Hepatocyte (in vitro differentiated cells): Measurements from ENCODE around the gene COL4A1. TPM values are rescaled to one million over a fixed set of nuclear protein-coding genes. Genes with fewer than 3 reads are reported as not detected.

Experiments used
- DNase-seq: peaks from one replicate; pipeline ENCODE4 v3.0.0-alpha.2; 2016; ENCODE audit warnings: low spot score
- H2AFZ ChIP-seq: fragments of 200-600 bp; sonication (generic); 2 replicates; pipeline ENCODE4 v1.6.0; 2016; ENCODE audit warnings: antibody characterized with exemption, mild to moderate bottlenecking
- H3K27ac ChIP-seq: fragments of 200-600 bp; sonication (generic); 2 replicates; pipeline ENCODE4 v1.5.1; 2016; ENCODE audit warnings: mild to moderate bottlenecking
- H3K27me3 ChIP-seq: fragments of 200-600 bp; sonication (generic); 2 replicates; pipeline ENCODE4 v1.6.1; 2016
- H3K36me3 ChIP-seq: fragments of 200-600 bp; sonication (generic); replicated peaks from 2 replicates; pipeline ENCODE4 v1.5.1; 2016; ENCODE audit warnings: low read depth; ENCODE audit not compliant: insufficient read depth
- H3K4me1 ChIP-seq: fragments of 200-600 bp; sonication (generic); 2 replicates; pipeline ENCODE4 v1.5.1; 2016; ENCODE audit warnings: mild to moderate bottlenecking, moderate library complexity; ENCODE audit not compliant: insufficient read depth
- H3K4me2 ChIP-seq: fragments of 200-600 bp; sonication (generic); 2 replicates; pipeline ENCODE4 v1.6.0; 2016
- H3K4me3 ChIP-seq: fragments of 200-600 bp; sonication (generic); 2 replicates; pipeline ENCODE4 v1.5.1; 2016; ENCODE audit warnings: mild to moderate bottlenecking
- H3K79me2 ChIP-seq: fragments of 200-600 bp; sonication (generic); 2 replicates; pipeline ENCODE4 v1.6.0; 2017; ENCODE audit warnings: mild to moderate bottlenecking
- H3K9me2 ChIP-seq: fragments of 200-600 bp; sonication (generic); replicated peaks from 2 replicates; pipeline ENCODE4 v1.6.0; 2017; ENCODE audit warnings: mild to moderate bottlenecking; ENCODE audit not compliant: insufficient read depth
- H3K9me3 ChIP-seq: fragments of 200-600 bp; sonication (generic); 2 replicates; pipeline ENCODE4 v1.5.1; 2016; ENCODE audit warnings: low read depth, mild to moderate bottlenecking
- H4K20me1 ChIP-seq: fragments of 200-600 bp; sonication (generic); 2 replicates; pipeline ENCODE4 v1.6.0; 2016; ENCODE audit warnings: mild to moderate bottlenecking; ENCODE audit not compliant: insufficient read depth, poor library complexity, severe bottlenecking
- CTCF ChIP-seq: fragments of 200-600 bp; sonication (generic); IDR thresholded peaks from 2 replicates; pipeline ENCODE4 v1.5.1; 2016; ENCODE audit warnings: antibody characterized with exemption, mild to moderate bottlenecking; ENCODE audit not compliant: poor library complexity
- EZH2 ChIP-seq: fragments of 200-600 bp; sonication (generic); IDR thresholded peaks from 2 replicates; pipeline ENCODE4 v1.6.1; 2016; ENCODE audit warnings: antibody characterized with exemption, mild to moderate bottlenecking, borderline replicate concordance
- EZH2phosphoT487 ChIP-seq: fragments of 200-600 bp; sonication (generic); IDR thresholded peaks from one replicate; pipeline ENCODE4 v1.6.1; 2018; ENCODE audit warnings: antibody characterized with exemption, mild to moderate bottlenecking, low read depth, moderate library complexity; ENCODE audit not compliant: unreplicated experiment, severe bottlenecking
- WGBS: methylation state at CpG from one replicate; pipeline ENCODE4 v1.1.6; 2016; ENCODE audit warnings: low lambda C conversion rate; ENCODE audit errors: missing lambda C conversion rate; 5-methylcytosine and 5-hydroxymethylcytosine counted together
- polyA plus RNA-seq: library from polyadenylated mRNA; unstranded; fragments of >200 nt; fragmentation: Nextera tagmentation; extraction: Ambion mirVana; gene quantifications from 2 replicates; pipeline ENCODE4 v1.2.1, GENCODE V29; 2016
- total RNA-seq: library from RNA; depleted of rRNA; stranded (reverse); fragments of >200 nt; gene quantifications from 2 replicates; pipeline ENCODE4 v1.2.3, GENCODE V29; 2014

Gene COL4A1
- total and polyA plus RNA-seq, 2 experiments from 2014 or later: 138 to 269 TPM

DNA sequence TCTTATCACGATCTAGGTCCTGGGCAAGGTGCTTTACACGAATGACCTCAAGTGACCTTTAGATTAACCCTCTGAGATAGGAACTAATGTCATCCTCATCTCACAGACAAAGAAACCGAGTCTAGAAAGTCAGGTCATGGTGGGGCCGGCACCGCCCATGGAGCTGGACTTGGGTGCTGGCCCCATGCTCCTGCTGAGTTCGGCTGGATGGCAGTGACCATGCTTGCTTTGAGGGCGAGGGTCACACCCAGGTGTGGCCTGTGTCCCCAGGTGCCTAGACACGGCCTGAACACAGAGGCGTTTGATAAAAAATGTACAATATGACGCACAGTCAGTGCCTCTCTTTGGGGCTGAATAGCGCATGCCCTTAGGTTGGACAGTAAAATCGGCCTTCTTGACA is 26.9 kb upstream of the COL4A1 start:
- Histone ChIP-seq H3K27me3 (no peaks in the 10 kb centered on the region), H4K20me1 (no peaks in the 10 kb centered on the region), H3K27ac (no peak overlapping the region), H3K4me3 (no peak overlapping the region), H3K9me3 (no peaks in the 10 kb centered on the region), H2AFZ (no peak overlapping the region), H3K36me3 (no peaks in the 10 kb centered on the region), H3K9me2 (no peaks in the 10 kb centered on the region), H3K4me2 (no peak overlapping the region), H3K4me1 (peaks cover 17% of the 10 kb centered on the region), H3K79me2 (peaks cover 48% of the 10 kb centered on the region)
- DNase-seq: no peak
- 93% methylated on average over 12 of the region's 12 CpGs for WGBS
- TF ChIP-seq EZH2phosphoT487 (no peak), EZH2 (no peak), CTCF (no peak)

- Histone ChIP-seq H3K9me3 (no peaks in the 10 kb centered on the region), H3K4me1 (peaks cover 7% of the 10 kb centered on the region), H3K27me3 (no peaks in the 10 kb centered on the region), H3K9me2 (no peaks in the 10 kb centered on the region), H3K4me2 (no peak overlapping the region), H3K4me3 (no peak overlapping the region), H3K27ac (no peak overlapping the region), H3K36me3 (no peaks in the 10 kb centered on the region), H3K79me2 (peaks cover 51% of the 10 kb centered on the region), H2AFZ (no peak overlapping the region), H4K20me1 (no peaks in the 10 kb centered on the region)
- no peak for DNase-seq
- WGBS: 81% methylated on average over 2 of the region's 2 CpGs
- TF ChIP-seq CTCF (no peak), EZH2phosphoT487 (no peak), EZH2 (no peak)
Observed at GRCh38 chr13:110332750-110333149, 25.8 kb upstream of the COL4A1 start.

GRCh38 chr13:110331362-110331761 is 24.4 kb upstream of the COL4A1 start:
- H3K27ac ChIP-seq: no peak overlapping the region
- no peaks in the 10 kb centered on the region for H4K20me1 ChIP-seq
- no peak overlapping the region for H2AFZ ChIP-seq
- no peaks in the 10 kb centered on the region for H3K9me3 ChIP-seq
- H3K9me2 ChIP-seq: no peaks in the 10 kb centered on the region
- H3K4me2 ChIP-seq: no peak overlapping the region
- H3K4me3 ChIP-seq: no peak overlapping the region
- 67% methylated on average over 11 of the region's 11 CpGs for WGBS
- TF ChIP-seq EZH2phosphoT487 (no peak), CTCF (no peak), EZH2 (no peak)
- H3K27me3 ChIP-seq: no peaks in the 10 kb centered on the region
- DNase-seq: no peak
- no peaks in the 10 kb centered on the region for H3K36me3 ChIP-seq
- peaks cover 47% of the 10 kb centered on the region for H3K79me2 ChIP-seq
- peaks cover 4% of the 10 kb centered on the region for H3K4me1 ChIP-seq
